ENCODE data around the gene PDE4D.

DNA sequence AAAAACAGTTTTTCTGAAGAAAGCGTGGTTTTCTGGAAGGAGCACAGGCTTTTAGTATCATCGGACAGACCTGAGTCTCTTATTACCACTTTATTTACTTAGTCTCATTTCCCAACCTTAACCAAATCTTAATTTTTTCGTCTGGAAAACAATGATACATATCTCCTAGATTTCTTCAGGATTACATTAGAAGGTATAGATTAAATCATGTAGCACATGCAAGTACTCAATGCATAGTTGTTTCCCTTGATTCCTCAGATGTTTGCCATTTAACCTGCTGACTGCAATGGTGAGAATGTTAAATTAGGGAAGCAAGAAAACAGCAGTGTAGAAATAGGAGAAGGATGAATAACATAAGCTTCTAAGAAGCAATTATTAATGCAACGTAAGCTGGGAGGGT, 289.4 kb downstream of the PDE4D start:
- TF ChIP-seq TAF1 (IDR thresholded peaks at IDR 0.05; ENCODE audit: borderline replicate concordance, insufficient read depth, low read length) (no peak), REST (IDR thresholded peaks at IDR 0.05; ENCODE audit: insufficient read depth in 1 of 2, low read depth in 2 of 2, low read length in 2 of 2) (no peak), POLR2AphosphoS5 (IDR thresholded peaks at IDR 0.05; ENCODE audit: low read depth, low read length) (no peak), SIN3A (IDR thresholded peaks at IDR 0.05; ENCODE audit: borderline replicate concordance, insufficient read depth, low read length) (no peak), FOXP2 (optimal IDR thresholded peaks at IDR 0.05; ENCODE audit: borderline replicate concordance, extremely low read depth, extremely low read length, insufficient read depth) (no peak)
